ENCODE data around the gene HLA-DRB1.
A peak's percentile ranks its signal among the peaks of the same experiment; 100 is the strongest.

The HLA-DRB1 gene

DNA sequence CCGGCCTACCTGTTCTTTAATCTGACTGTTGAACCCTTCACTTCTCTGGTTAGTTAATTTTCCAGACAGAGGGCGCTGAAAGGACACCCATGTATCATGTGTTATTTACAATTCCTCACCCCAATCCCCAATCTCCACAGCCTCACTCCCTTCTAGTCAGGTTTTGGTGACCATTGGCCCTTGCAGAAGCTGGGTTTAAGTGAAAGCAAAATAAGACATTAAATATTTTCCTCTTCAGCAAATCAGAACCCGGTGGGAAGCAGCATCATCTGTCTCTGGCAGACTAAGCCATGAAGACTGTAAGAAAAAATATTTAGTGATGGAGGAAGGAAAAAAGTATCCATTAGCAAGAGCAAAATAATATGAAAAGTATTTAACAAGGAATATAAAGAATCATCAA is 38.2 kb upstream of the HLA-DRB1 start:
- no peak overlapping the region for H3K27ac ChIP-seq
- H3K4me3 ChIP-seq = no peak overlapping the region
- H3K4me1 ChIP-seq = no peaks in the 10 kb centered on the region
- intact Hi-C loops (cut with DNase I; ENCODE audit: low total_unique reads) = no loop called here
- no peak for TF ChIP-seq CTCF (IDR thresholded peaks at IDR 0.05)
- no peaks in the 10 kb centered on the region for H3K36me3 ChIP-seq
- H3K9me3 ChIP-seq = no peaks in the 10 kb centered on the region
- H3K27me3 ChIP-seq = no peaks in the 10 kb centered on the region
- peak in 1 of 2 donors; percentile 40 for DNase-seq

GRCh38 chr6:32627249-32627648 is 37.6 kb upstream of the HLA-DRB1 start:
- Histone ChIP-seq H3K36me3 (no peaks in the 10 kb centered on the region), H3K4me3 (no peak overlapping the region), H3K9me3 (no peaks in the 10 kb centered on the region), H3K4me1 (no peaks in the 10 kb centered on the region), H3K27ac (no peak overlapping the region), H3K27me3 (no peaks in the 10 kb centered on the region)
- TF ChIP-seq CTCF (IDR thresholded peaks at IDR 0.05) = no peak
- intact Hi-C loops (cut with DNase I; ENCODE audit: low total_unique reads) = no loop called here
- DNase-seq = no peak

DNA sequence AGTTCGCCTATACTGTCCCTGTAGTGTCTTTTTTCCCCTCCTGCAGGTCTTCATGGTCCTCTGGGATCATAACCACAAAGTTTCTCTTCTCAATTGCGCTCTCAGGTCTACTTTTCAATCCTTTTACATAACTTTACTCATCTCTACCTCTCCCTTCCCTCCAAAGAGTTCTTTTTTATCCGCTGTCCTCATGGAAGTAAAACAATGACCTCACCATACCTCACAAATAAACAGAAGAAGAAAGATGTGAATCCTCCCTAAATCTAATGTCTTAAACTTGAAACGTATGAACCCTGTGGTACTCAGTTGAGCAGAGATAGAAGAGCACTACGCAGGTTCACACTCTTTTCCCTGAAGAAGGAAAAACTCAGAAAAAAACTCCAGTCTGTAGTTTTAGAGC is 35.5 kb upstream of the HLA-DRB1 start:
- Histone ChIP-seq H3K27me3 (no peaks in the 10 kb centered on the region), H3K36me3 (no peaks in the 10 kb centered on the region), H3K4me1 (no peaks in the 10 kb centered on the region), H3K9me3 (no peaks in the 10 kb centered on the region), H3K27ac (no peak overlapping the region), H3K4me3 (no peak overlapping the region)
- intact Hi-C loops (cut with DNase I; ENCODE audit: low total_unique reads) = no loop called here
- TF ChIP-seq CTCF (IDR thresholded peaks at IDR 0.05) = no peak
- no peak for DNase-seq

DNA sequence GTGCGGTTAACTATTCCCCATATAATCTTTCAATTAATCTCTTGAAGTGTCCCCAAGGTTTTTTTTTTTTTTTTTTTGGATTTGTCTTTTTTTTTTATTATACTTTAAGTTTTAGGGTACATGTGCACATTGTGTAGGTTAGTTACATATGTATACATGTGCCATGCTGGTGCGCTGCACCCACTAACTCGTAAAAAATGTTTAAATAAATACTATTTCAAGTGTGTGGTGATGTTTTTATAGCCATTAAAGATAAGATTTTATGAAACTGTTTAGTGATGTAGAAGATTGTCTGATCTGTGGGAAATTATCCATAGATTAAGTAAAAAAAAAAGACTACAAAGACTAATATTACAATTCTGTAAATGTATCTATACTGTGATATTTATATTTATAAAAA is 34.9 kb upstream of the HLA-DRB1 start:
- no peak overlapping the region for H3K4me3 ChIP-seq
- intact Hi-C loops (cut with DNase I; ENCODE audit: low total_unique reads) = no loop called here
- TF ChIP-seq CTCF (IDR thresholded peaks at IDR 0.05) = no peak

DNA sequence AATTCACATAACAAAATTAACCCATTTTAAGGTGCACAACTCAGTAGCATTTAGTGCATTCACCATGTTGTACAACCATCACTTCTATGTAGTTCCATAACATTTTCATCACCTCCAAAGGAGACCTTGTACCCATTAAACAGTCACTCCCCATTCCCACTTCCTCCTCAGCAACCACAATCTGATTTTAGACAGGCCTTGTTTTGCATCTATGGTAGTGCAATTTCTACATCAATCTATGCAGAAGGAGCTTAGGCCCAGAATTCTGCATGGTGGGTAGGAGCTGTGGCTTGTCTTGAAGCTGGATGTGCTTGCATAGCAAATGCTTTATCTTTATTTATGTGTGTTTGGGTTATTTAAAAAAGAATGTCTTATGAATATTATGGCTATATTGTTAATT is 34.0 kb upstream of the HLA-DRB1 start:
- H3K36me3 ChIP-seq = no peaks in the 10 kb centered on the region
- no peak overlapping the region for H3K4me3 ChIP-seq
- TF ChIP-seq CTCF (IDR thresholded peaks at IDR 0.05) = no peak
- no peaks in the 10 kb centered on the region for H3K27me3 ChIP-seq
- H3K9me3 ChIP-seq = no peaks in the 10 kb centered on the region
- no peak for DNase-seq
- intact Hi-C loops (cut with DNase I; ENCODE audit: low total_unique reads) = no loop called here
- no peaks in the 10 kb centered on the region for H3K4me1 ChIP-seq
- H3K27ac ChIP-seq = no peak overlapping the region

More for the DNA sequence above, 34.9 kb upstream of the HLA-DRB1 start:
- no peak overlapping the region for H3K27ac ChIP-seq
- H3K36me3 ChIP-seq = no peaks in the 10 kb centered on the region
- H3K27me3 ChIP-seq = no peaks in the 10 kb centered on the region
- H3K9me3 ChIP-seq = no peaks in the 10 kb centered on the region
- H3K4me1 ChIP-seq = no peaks in the 10 kb centered on the region
- no peak for DNase-seq

Data from tibial artery (tissue), 4 donors.